ENCODE data around the gene PCSK5. TPM values are rescaled to one million over a fixed set of nuclear protein-coding genes. Genes with fewer than 3 reads are reported as not detected.
"Not testable (repeated sequence)": the region's sequence is repeated elsewhere in the genome, so short reads cannot be mapped to it uniquely, and the experiment has no call there.

PCSK5 gene
- total RNA-seq, 1 experiment from 2014 or later, result 0.17 TPM

DNA sequence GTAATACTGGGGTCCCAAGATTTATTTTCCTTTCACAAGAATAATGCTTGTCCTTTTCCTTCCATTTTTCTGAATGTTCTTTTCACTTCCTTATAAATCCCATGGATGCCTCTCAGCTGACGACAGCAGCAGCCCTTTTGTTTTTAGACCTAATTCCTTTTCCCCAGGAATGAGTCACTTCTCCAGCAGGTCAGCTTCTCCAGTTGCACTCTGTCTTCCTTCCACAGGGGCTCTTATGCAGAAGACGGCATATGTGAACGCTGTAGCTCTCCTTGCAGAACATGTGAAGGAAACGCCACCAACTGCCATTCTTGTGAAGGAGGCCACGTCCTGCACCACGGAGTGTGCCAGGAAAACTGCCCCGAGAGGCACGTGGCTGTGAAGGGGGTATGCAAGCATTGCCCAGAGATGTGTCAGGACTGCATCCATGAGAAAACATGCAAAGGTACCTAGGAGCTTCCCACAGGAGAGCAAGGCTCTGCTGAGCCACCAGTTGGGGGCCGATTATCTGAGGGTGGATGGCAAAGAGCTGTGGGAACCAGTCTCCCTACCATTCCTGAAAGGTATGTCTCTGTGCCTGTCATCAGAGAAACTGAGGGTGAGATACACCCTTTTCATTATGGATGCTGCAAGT is 430.8 kb downstream of the PCSK5 start:
- H3K27ac ChIP-seq (ENCODE audit: low read depth, low read length, poor library complexity, severe bottlenecking), result no peak overlapping the region
- CTCF ChIA-PET, result no interaction called here
- no peaks in the 10 kb centered on the region for H3K36me3 ChIP-seq (ENCODE audit: insufficient read depth, low read length, poor library complexity, severe bottlenecking)
- no peaks in the 10 kb centered on the region for H3K4me1 ChIP-seq (ENCODE audit: insufficient read depth, low read length, poor library complexity, severe bottlenecking)
- intact Hi-C loops (cut with micrococcal nuclease; ENCODE audit: unreplicated experiment), result no loop called here
- no peak overlapping the region for H3K4me3 ChIP-seq (ENCODE audit: low read depth, low read length, poor library complexity, severe bottlenecking)
- DNase-seq (ENCODE audit: low spot score), result no peak
- no peaks in the 10 kb centered on the region for H3K27me3 ChIP-seq (replicated peaks; ENCODE audit: insufficient read depth, low read depth, low read length, poor library complexity)
- TF ChIP-seq, protein P1, sequence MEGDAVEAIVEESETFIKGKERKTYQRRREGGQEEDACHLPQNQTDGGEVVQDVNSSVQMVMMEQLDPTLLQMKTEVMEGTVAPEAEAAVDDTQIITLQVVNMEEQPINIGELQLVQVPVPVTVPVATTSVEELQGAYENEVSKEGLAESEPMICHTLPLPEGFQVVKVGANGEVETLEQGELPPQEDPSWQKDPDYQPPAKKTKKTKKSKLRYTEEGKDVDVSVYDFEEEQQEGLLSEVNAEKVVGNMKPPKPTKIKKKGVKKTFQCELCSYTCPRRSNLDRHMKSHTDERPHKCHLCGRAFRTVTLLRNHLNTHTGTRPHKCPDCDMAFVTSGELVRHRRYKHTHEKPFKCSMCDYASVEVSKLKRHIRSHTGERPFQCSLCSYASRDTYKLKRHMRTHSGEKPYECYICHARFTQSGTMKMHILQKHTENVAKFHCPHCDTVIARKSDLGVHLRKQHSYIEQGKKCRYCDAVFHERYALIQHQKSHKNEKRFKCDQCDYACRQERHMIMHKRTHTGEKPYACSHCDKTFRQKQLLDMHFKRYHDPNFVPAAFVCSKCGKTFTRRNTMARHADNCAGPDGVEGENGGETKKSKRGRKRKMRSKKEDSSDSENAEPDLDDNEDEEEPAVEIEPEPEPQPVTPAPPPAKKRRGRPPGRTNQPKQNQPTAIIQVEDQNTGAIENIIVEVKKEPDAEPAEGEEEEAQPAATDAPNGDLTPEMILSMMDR (conservative IDR thresholded peaks at IDR 0.05; ENCODE audit: low read depth, low read length), result no peak
- H3K9me3 ChIP-seq (ENCODE audit: low read depth, low read length, poor library complexity, severe bottlenecking), result no peaks in the 10 kb centered on the region
- POLR2A ChIA-PET (ENCODE audit: low non-redundant PET), result no interaction called here
- BruUV-seq (replicated peaks), result no TSS peak

DNA sequence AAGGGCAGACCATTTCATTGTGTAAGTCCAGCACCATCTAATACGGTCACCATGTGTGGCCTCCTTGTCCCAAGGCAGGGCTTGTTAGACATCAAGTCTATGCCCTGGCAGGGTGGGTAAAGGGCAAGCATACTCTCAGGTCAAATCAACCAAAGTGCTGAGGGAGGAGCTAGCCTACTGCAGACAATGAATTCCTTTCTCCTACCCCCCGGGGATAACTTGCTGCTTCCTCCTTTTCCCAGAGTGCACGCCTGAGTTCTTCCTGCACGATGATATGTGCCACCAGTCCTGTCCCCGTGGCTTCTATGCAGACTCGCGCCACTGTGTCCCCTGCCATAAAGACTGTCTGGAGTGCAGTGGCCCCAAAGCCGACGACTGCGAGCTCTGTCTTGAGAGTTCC is 432.3 kb downstream of the PCSK5 start:
- BruUV-seq (replicated peaks), result no TSS peak
- TF ChIP-seq, protein P1 (conservative IDR thresholded peaks at IDR 0.05; ENCODE audit: low read depth, low read length), result no peak
- no peak for DNase-seq (ENCODE audit: low spot score)
- H3K4me3 ChIP-seq (ENCODE audit: low read depth, low read length, poor library complexity, severe bottlenecking), result no peak overlapping the region
- intact Hi-C loops (cut with micrococcal nuclease; ENCODE audit: unreplicated experiment), result no loop called here
- H3K9me3 ChIP-seq (ENCODE audit: low read depth, low read length, poor library complexity, severe bottlenecking), result no peaks in the 10 kb centered on the region
- H3K27me3 ChIP-seq (replicated peaks; ENCODE audit: insufficient read depth, low read depth, low read length, poor library complexity), result no peaks in the 10 kb centered on the region
- CTCF ChIA-PET, result no interaction called here
- POLR2A ChIA-PET (ENCODE audit: low non-redundant PET), result no interaction called here
- H3K36me3 ChIP-seq (ENCODE audit: insufficient read depth, low read length, poor library complexity, severe bottlenecking), result no peaks in the 10 kb centered on the region
- H3K27ac ChIP-seq (ENCODE audit: low read depth, low read length, poor library complexity, severe bottlenecking), result no peak overlapping the region
- no peaks in the 10 kb centered on the region for H3K4me1 ChIP-seq (ENCODE audit: insufficient read depth, low read length, poor library complexity, severe bottlenecking)

DNA sequence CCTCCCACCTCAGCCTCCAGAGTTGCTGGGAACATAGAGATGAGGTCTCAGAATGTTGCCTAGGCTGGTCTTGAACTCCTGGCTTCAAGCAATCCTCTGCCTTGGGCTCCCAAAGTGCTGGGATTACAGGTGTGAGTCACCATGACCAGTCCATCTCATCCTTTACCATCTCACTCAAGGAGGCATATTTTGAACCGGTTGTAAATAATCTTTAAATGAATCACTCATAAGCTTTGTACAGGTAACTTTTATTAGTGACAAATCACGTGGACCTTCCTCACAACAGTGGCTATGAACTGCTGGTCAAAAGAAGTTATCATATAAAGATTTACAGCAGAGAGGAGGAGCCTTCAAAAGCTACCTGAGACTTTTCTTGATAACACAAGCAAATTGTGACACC is 433.0 kb downstream of the PCSK5 start:
- intact Hi-C loops (cut with micrococcal nuclease; ENCODE audit: unreplicated experiment), result no loop called here
- H3K4me1 ChIP-seq (ENCODE audit: insufficient read depth, low read length, poor library complexity, severe bottlenecking), result no peaks in the 10 kb centered on the region
- H3K4me3 ChIP-seq (ENCODE audit: low read depth, low read length, poor library complexity, severe bottlenecking), result no peak overlapping the region
- DNase-seq (ENCODE audit: low spot score), result no peak
- POLR2A ChIA-PET (ENCODE audit: low non-redundant PET), result no interaction called here
- no peaks in the 10 kb centered on the region for H3K36me3 ChIP-seq (ENCODE audit: insufficient read depth, low read length, poor library complexity, severe bottlenecking)
- BruUV-seq (replicated peaks), result no TSS peak
- CTCF ChIA-PET, result no interaction called here
- TF ChIP-seq, protein P1 (conservative IDR thresholded peaks at IDR 0.05; ENCODE audit: low read depth, low read length), result no peak
- TF ChIP-seq EZH2 (IDR thresholded peaks at IDR 0.05; ENCODE audit: borderline replicate concordance, low read depth, low read length, poor library complexity, severe bottlenecking), result no peak
- no peaks in the 10 kb centered on the region for H3K9me3 ChIP-seq (ENCODE audit: low read depth, low read length, poor library complexity, severe bottlenecking)
- no peaks in the 10 kb centered on the region for H3K27me3 ChIP-seq (replicated peaks; ENCODE audit: insufficient read depth, low read depth, low read length, poor library complexity)
- H3K27ac ChIP-seq (ENCODE audit: low read depth, low read length, poor library complexity, severe bottlenecking), result no peak overlapping the region

DNA sequence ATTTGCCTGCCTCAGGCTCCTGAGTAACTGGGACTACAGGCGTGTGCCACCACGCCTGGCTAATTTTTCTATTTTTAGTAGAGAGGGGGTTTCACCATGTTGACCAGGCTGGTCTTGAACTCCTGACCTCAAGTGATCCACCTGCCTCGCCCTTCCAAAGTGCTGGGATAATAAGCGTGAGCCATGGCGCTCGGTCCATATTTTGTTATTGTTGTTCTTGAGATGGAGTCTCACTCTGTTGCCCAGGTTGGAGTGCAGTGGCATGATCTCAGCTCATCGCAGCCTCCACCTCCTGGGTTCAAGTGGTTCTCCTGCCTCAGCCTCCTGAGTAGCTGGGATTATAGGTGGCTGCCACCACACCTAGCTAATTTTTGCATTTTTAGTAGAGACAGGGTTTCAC is 433.6 kb downstream of the PCSK5 start:
- DNase-seq (ENCODE audit: low spot score); POLR2A ChIA-PET (ENCODE audit: low non-redundant PET); H3K27ac ChIP-seq (ENCODE audit: low read depth, low read length, poor library complexity, severe bottlenecking); intact Hi-C loops (cut with micrococcal nuclease; ENCODE audit: unreplicated experiment); H3K4me1 ChIP-seq (ENCODE audit: insufficient read depth, low read length, poor library complexity, severe bottlenecking); H3K36me3 ChIP-seq (ENCODE audit: insufficient read depth, low read length, poor library complexity, severe bottlenecking); CTCF ChIA-PET; BruUV-seq (replicated peaks); H3K27me3 ChIP-seq (replicated peaks; ENCODE audit: insufficient read depth, low read depth, low read length, poor library complexity); H3K9me3 ChIP-seq (ENCODE audit: low read depth, low read length, poor library complexity, severe bottlenecking); H3K4me3 ChIP-seq (ENCODE audit: low read depth, low read length, poor library complexity, severe bottlenecking): not testable (repeated sequence)

Measured in A673 (cell line).